H1 (cell line): ENCODE results near the gene PROKR1. TPM values are rescaled to one million over a fixed set of nuclear protein-coding genes. Genes with fewer than 3 reads are reported as not detected.

ENCODE experiments used
- CTCF ChIA-PET: fragments of 300-600 bp; sonication (Branson Sonifier 250); formaldehyde crosslinking; loops from one replicate; lab custom pipeline; 2021; ENCODE audit not compliant: partially characterized antibody; lab: Charles Lee
- POLR2A ChIA-PET: fragments of 300-600 bp; sonication (Branson Sonifier 250); formaldehyde crosslinking; loops from one replicate; lab custom pipeline; 2021; ENCODE audit warnings: inconsistent platforms; ENCODE audit not compliant: partially characterized antibody; lab: Charles Lee
- DNase-seq, 2 experiments: peaks; one replicate each; pipeline versions ENCODE4 v3.0.0 to v3.0.0-alpha.2; 2010 to 2022; ENCODE audit warnings: low spot score in 2 of 2, low read depth in 1 of 2, mixed read lengths in 1 of 2
- FAIRE-seq: peaks from 2 replicates; lab custom pipeline; 2011; peaks lifted over from hg19 to GRCh38; lab: Jason Lieb, UNC
- H2AFZ ChIP-seq: 2 replicates; pipeline ENCODE4 v1.8.1; 2012; ENCODE audit warnings: low read length, inconsistent platforms
- H2AK5ac ChIP-seq: 2 replicates; pipeline ENCODE4 v1.6.1; 2013; ENCODE audit warnings: low read depth, low read length
- H2BK120ac ChIP-seq: replicated peaks from 2 replicates; pipeline ENCODE3; 2013; ENCODE audit warnings: low read depth, low read length, inconsistent platforms
- H2BK12ac ChIP-seq: 2 replicates; pipeline ENCODE4 v1.6.1; 2013; ENCODE audit warnings: low read depth, low read length
- H2BK15ac ChIP-seq: 2 replicates; pipeline ENCODE4 v1.6.1; 2013; ENCODE audit warnings: low read length
- H2BK20ac ChIP-seq: 2 replicates; pipeline ENCODE4 v1.6.1; 2013; ENCODE audit warnings: low read length
- H2BK5ac ChIP-seq: 2 replicates; pipeline ENCODE4 v1.6.1; 2013; ENCODE audit warnings: low read depth, low read length
- H3K14ac ChIP-seq: 2 replicates; pipeline ENCODE4 v1.6.1; 2013; ENCODE audit warnings: inconsistent platforms; ENCODE audit not compliant: insufficient read length
- H3K18ac ChIP-seq: 2 replicates; pipeline ENCODE4 v1.6.1; 2013; ENCODE audit warnings: low read length; ENCODE audit errors: extremely low read depth
- H3K23ac ChIP-seq: 2 replicates; pipeline ENCODE4 v1.6.1; 2013; ENCODE audit warnings: inconsistent platforms; ENCODE audit not compliant: insufficient read length
- H3K23me2 ChIP-seq: 2 replicates; pipeline ENCODE4 v1.6.1; 2013; ENCODE audit warnings: low read depth, low read length
- H3K27ac ChIP-seq: 2 replicates; pipeline ENCODE4 v1.6.1; 2011; ENCODE audit warnings: low read depth, low read length, inconsistent platforms
- H3K27me3 ChIP-seq, 4 experiments: replicated peaks in 1 of 4; 1 replicate in 1 of 4; 2 replicates in 3 of 4; pipeline versions ENCODE4 v1.6.1 to v1.8.1; 2011 to 2013; ENCODE audit warnings: low read length in 3 of 4, mild to moderate bottlenecking in 3 of 4, inconsistent platforms in 2 of 4, mixed read lengths in 2 of 4, moderate library complexity in 1 of 4; ENCODE audit not compliant: control insufficient read depth in 3 of 4, insufficient read depth in 3 of 4; ENCODE audit errors: extremely low read depth in 1 of 4
- H3K36me3 ChIP-seq, 4 experiments: 2 replicates each; pipeline versions ENCODE4 v1.6.1 to v1.8.1; 2011 to 2013; ENCODE audit warnings: mild to moderate bottlenecking in 4 of 4, low read length in 3 of 4, moderate library complexity in 2 of 4, control low read depth in 1 of 4, inconsistent platforms in 1 of 4; ENCODE audit not compliant: insufficient read depth in 4 of 4, control insufficient read depth in 2 of 4
- H3K4ac ChIP-seq: replicated peaks from 2 replicates; pipeline ENCODE3; 2013; ENCODE audit warnings: low read length, low read depth, mixed read lengths, inconsistent platforms; ENCODE audit not compliant: insufficient read length
- H3K4me1 ChIP-seq, 4 experiments: replicated peaks in 1 of 4; 1 replicate in 1 of 4; 2 replicates in 3 of 4; pipeline versions ENCODE4 v1.6.1 to v1.8.1; 2011 to 2013; ENCODE audit warnings: low read length in 3 of 4, inconsistent platforms in 2 of 4, mixed read lengths in 1 of 4; ENCODE audit not compliant: insufficient read depth in 4 of 4, control insufficient read depth in 3 of 4
- H3K4me2 ChIP-seq, 2 experiments: 2 replicates each; pipeline versions ENCODE4 v1.6.1 to v1.8.1; 2011 to 2013; ENCODE audit warnings: low read depth in 2 of 2, low read length in 2 of 2, control low read depth in 1 of 2, inconsistent platforms in 1 of 2, mild to moderate bottlenecking in 1 of 2; ENCODE audit not compliant: insufficient read depth in 1 of 2
- H3K4me3 ChIP-seq, 4 experiments: fragments of 200-600, 300-600 bp in 1 of 4; sonication (generic), shearing (Covaris generic), sonication (Bioruptor Twin) in 1 of 4; 2 replicates each; pipeline versions ENCODE4 v1.5.1 to v1.8.1; 2011 to 2016; ENCODE audit warnings: low read length in 4 of 4, low read depth in 3 of 4, control low read depth in 2 of 4, inconsistent platforms in 2 of 4, mild to moderate bottlenecking in 2 of 4, mixed read lengths in 1 of 4, moderate library complexity in 1 of 4; ENCODE audit not compliant: insufficient read depth in 2 of 4; ENCODE audit errors: extremely low read depth in 1 of 4
- H3K56ac ChIP-seq: replicated peaks from 2 replicates; pipeline ENCODE3; 2013; ENCODE audit warnings: low read depth, mild to moderate bottlenecking, mixed read lengths, low read length, inconsistent platforms; ENCODE audit not compliant: insufficient read length
- H3K79me1 ChIP-seq: 2 replicates; pipeline ENCODE4 v1.6.1; 2013; ENCODE audit warnings: low read depth, low read length, control low read depth
- H3K79me2 ChIP-seq, 2 experiments: 2 replicates each; pipeline versions ENCODE4 v1.6.1 to v1.8.1; 2012 to 2013; ENCODE audit warnings: low read length in 2 of 2, mild to moderate bottlenecking in 2 of 2, inconsistent platforms in 1 of 2; ENCODE audit not compliant: insufficient read depth in 2 of 2, control insufficient read depth in 1 of 2
- H3K9ac ChIP-seq, 4 experiments: replicated peaks in 1 of 4; 1 replicate in 1 of 4; 2 replicates in 3 of 4; pipeline versions ENCODE4 v1.6.1 to v1.8.1; 2011 to 2013; ENCODE audit warnings: low read depth in 3 of 4, low read length in 3 of 4, control low read depth in 2 of 4, mild to moderate bottlenecking in 2 of 4, moderate library complexity in 2 of 4, inconsistent platforms in 1 of 4; ENCODE audit errors: extremely low read depth in 1 of 4
- H3K9me3 ChIP-seq, 2 experiments: 2 replicates each; pipeline versions ENCODE4 v1.6.1 to v1.8.1; 2012 to 2013; ENCODE audit warnings: mild to moderate bottlenecking in 2 of 2, moderate library complexity in 2 of 2, control low read depth in 1 of 2, inconsistent platforms in 1 of 2, low read depth in 1 of 2, low read length in 1 of 2, mixed read lengths in 1 of 2; ENCODE audit not compliant: insufficient read depth in 2 of 2
- H4K20me1 ChIP-seq, 2 experiments: replicated peaks in 1 of 2; 2 replicates each; pipeline versions ENCODE3 to v1.8.1; 2011 to 2013; ENCODE audit warnings: inconsistent platforms in 2 of 2, low read length in 2 of 2, mild to moderate bottlenecking in 1 of 2; ENCODE audit not compliant: insufficient read depth in 2 of 2, control insufficient read depth in 1 of 2
- H4K5ac ChIP-seq: 2 replicates; pipeline ENCODE4 v1.6.1; 2013; ENCODE audit warnings: low read length, low read depth, mixed read lengths, inconsistent platforms; ENCODE audit not compliant: insufficient read length
- H4K8ac ChIP-seq: 2 replicates; pipeline ENCODE4 v1.8.0; 2013; ENCODE audit warnings: mild to moderate bottlenecking, moderate library complexity, low read length, inconsistent platforms; ENCODE audit not compliant: insufficient read depth; ENCODE audit errors: extremely low read depth
- H4K91ac ChIP-seq: replicated peaks from 2 replicates; pipeline ENCODE3; 2013; ENCODE audit warnings: low read length, mixed read lengths, inconsistent platforms; ENCODE audit not compliant: insufficient read length
- ASH2L ChIP-seq: fragments of 200-600, 300-600 bp; sonication (generic); IDR thresholded peaks from one replicate; pipeline ENCODE4 v1.7.1; 2017; ENCODE audit warnings: low read length
- CTCF ChIP-seq, 3 experiments: IDR thresholded peaks; 1 replicate in 2 of 3; 2 replicates in 1 of 3; pipeline versions ENCODE4 v1.5.1 to v1.6.1; 2011; ENCODE audit warnings: low read length in 3 of 3, mild to moderate bottlenecking in 3 of 3, inconsistent platforms in 2 of 3, low read depth in 1 of 3, moderate library complexity in 1 of 3; ENCODE audit not compliant: insufficient read depth in 1 of 3; ENCODE audit errors: control extremely low read depth in 1 of 3
- RAD21 ChIP-seq, 2 experiments: IDR thresholded peaks in 1 of 2; conservative IDR thresholded peaks in 1 of 2; 2 replicates each; pipeline ENCODE4 v1.6.1; 2011; ENCODE audit warnings: low read depth in 2 of 2, low read length in 2 of 2, improper control_type of control experiment in 1 of 2, inconsistent platforms in 1 of 2, mild to moderate bottlenecking in 1 of 2, moderate library complexity in 1 of 2
- WGBS, 2 experiments: shearing (Covaris generic) in 1 of 2; methylation state at CpG; one replicate each; pipeline versions ENCODE4 v1.1.6 to v1.1.7; 2013 to 2015; ENCODE audit warnings: low lambda C conversion rate in 2 of 2, mixed read lengths in 2 of 2, inconsistent platforms in 1 of 2, low coverage in 1 of 2, missing lambda C conversion rate in 1 of 2; ENCODE audit not compliant: insufficient replicate concordance in 2 of 2, insufficient coverage in 1 of 2, insufficient read length in 1 of 2; ENCODE audit errors: extremely low coverage in 1 of 2, missing lambda C conversion rate in 1 of 2; 5-methylcytosine and 5-hydroxymethylcytosine counted together
- polyA plus RNA-seq, 7 experiments: library from polyadenylated mRNA; depleted of rRNA in 3 of 7; stranded (reverse) in 5 of 7; unstranded in 2 of 7; fragments of >200 nt in 5 of 7; fragments of 200-250 nt in 2 of 7; gene quantifications; 1 replicate in 5 of 7; 2 replicates in 1 of 7; 4 replicates in 1 of 7; pipeline versions ENCODE4 v1.2.1 to v1.2.3, GENCODE V29; 2011 to 2013; ENCODE audit warnings: missing spikeins in 2 of 7, mixed read lengths in 2 of 7
- total RNA-seq: library from RNA; stranded (reverse); fragmentation: NEBNext Ultra II Directional; extraction: Animal tissue kit (Norgen Biotek cat#: 25700); gene quantifications from 2 replicates; pipeline ENCODE4 v1.2.1, GENCODE V29; 2021

The PROKR1 gene
- total and polyA plus RNA-seq, 2 of the 8 experiments (the other 6 are each of a cell fraction or from before 2014, with no cell fraction given) = 1.8 to 3.9 TPM

GRCh38 chr2:68646303-68646702, 2.9 kb downstream of the PROKR1 start:
- no peak overlapping the region for H4K91ac ChIP-seq
- no peak overlapping the region for H2BK5ac ChIP-seq
- peaks cover 0 to 2% of the 10 kb centered on the region in 2 experiments for H4K20me1 ChIP-seq
- TF ChIP-seq CTCF (IDR thresholded peaks at IDR 0.05; ENCODE audit: control extremely low read depth in 1 of 3, insufficient read depth in 1 of 3, low read depth in 1 of 3, low read length in 3 of 3) = peak in 2 of 3 experiments; percentile 6 to 23; a peak in 2 of 4 replicates
- TF ChIP-seq ASH2L = no peak
- TF ChIP-seq RAD21 (IDR thresholded peaks at IDR 0.05 in 1 of 2, conservative IDR thresholded peaks at IDR 0.05 in 1 of 2; ENCODE audit: low read depth in 2 of 2, low read length in 2 of 2) = peak; percentile 15 to 46; a peak in 3 of 4 replicates
- no peak for FAIRE-seq
- no peak overlapping the region for H3K23ac ChIP-seq
- no peak overlapping the region for H3K56ac ChIP-seq
- no peak overlapping the region for H2AFZ ChIP-seq
- ChIA-PET POLR2A (no interaction called here), CTCF (interaction anchor here (0.6 to 2.4 kb wide), 12 partner anchors 9 to 255 kb away, joined by 3 to 10 read pairs (median 4); partner anchors contain the start of genes APLF and FBXO48)
- H2AK5ac ChIP-seq = no peak overlapping the region
- H3K36me3 ChIP-seq = no peaks in the 10 kb centered on the region; a peak in 1 of 8 replicates
- no peaks in the 10 kb centered on the region for H3K79me2 ChIP-seq
- H3K27me3 ChIP-seq = peaks cover 2 to 29% (median 16%) of the 10 kb centered on the region in 4 experiments
- H2BK15ac ChIP-seq = no peak overlapping the region
- H3K23me2 ChIP-seq = no peaks in the 10 kb centered on the region; the same call in 1 of the 2 replicates
- no peak overlapping the region for H3K27ac ChIP-seq
- no peak overlapping the region for H2BK20ac ChIP-seq
- no peak overlapping the region for H3K4me2 ChIP-seq
- H3K4me3 ChIP-seq = no peak overlapping the region
- no peak overlapping the region for H3K9ac ChIP-seq
- H3K79me1 ChIP-seq = no peaks in the 10 kb centered on the region
- no peak for DNase-seq
- no peak overlapping the region for H3K18ac ChIP-seq
- no peak overlapping the region for H3K4ac ChIP-seq
- H2BK12ac ChIP-seq = no peak overlapping the region
- no peak overlapping the region for H4K5ac ChIP-seq
- no peak overlapping the region for H2BK120ac ChIP-seq
- 0 out of 4 replicates have a peak, but pooled peaks cover 0 to 3% of the 10 kb centered on the region in 2 experiments for H3K9me3 ChIP-seq
- no peak overlapping the region for H3K14ac ChIP-seq
- no peak overlapping the region for H4K8ac ChIP-seq
- H3K4me1 ChIP-seq = peaks cover 0 to 5% (median 2%) of the 10 kb centered on the region in 4 experiments; a peak in 5 of 7 replicates
- WGBS, 2 experiments = 91% methylated on average over 3 of the region's 3 CpGs; no CpG with 5 or more reads in 1 of the 2 experiments
